Esophagus squamous epithelium (tissue), 4 donors: Measurements from ENCODE around the gene FAM184B.

ENCODE experiments used
- CTCF ChIP-seq, 6 experiments: fragments of 450-650 bp in 4 of 6; fragments of 200-600 bp in 2 of 6; sonication (generic) in 2 of 6; IDR thresholded peaks; one replicate each; pipeline ENCODE4 v1.5.1; 2016 to 2019; ENCODE audit warnings: antibody characterized with exemption in 6 of 6, mild to moderate bottlenecking in 4 of 6, moderate library complexity in 4 of 6
- POLR2A ChIP-seq, 4 donors: fragments of 450-650 bp; IDR thresholded peaks; one replicate each; pipeline ENCODE4 v1.6.1; 2017; ENCODE audit warnings: antibody characterized with exemption in 4 of 4, mild to moderate bottlenecking in 4 of 4, moderate library complexity in 3 of 4

GRCh38 chr4:17597517-17597916, 183.9 kb downstream of the FAM184B start:
- TF ChIP-seq CTCF (IDR thresholded peaks at IDR 0.05) (peak in 3 of 6 experiments; percentile 19 to 42 (median 20)), POLR2A (IDR thresholded peaks at IDR 0.05) (no peak)
